NB4 (cell line): ENCODE results near the gene IL20.

Experiments
- CTCF ChIP-seq: IDR thresholded peaks from one replicate; pipeline ENCODE4 v1.5.1; 2012; ENCODE audit warnings: low read depth, low read length
- MAX ChIP-seq: IDR thresholded peaks from 2 replicates; pipeline ENCODE4 v1.6.1; 2011; ENCODE audit warnings: low read depth, low read length
- MYC ChIP-seq: IDR thresholded peaks from 2 replicates; pipeline ENCODE4 v1.6.1; 2011; ENCODE audit warnings: low read depth, low read length
- POLR2A ChIP-seq: IDR thresholded peaks from 2 replicates; pipeline ENCODE4 v1.6.1; 2011; ENCODE audit warnings: mild to moderate bottlenecking; ENCODE audit not compliant: insufficient read length; ENCODE audit errors: extremely low read depth

GRCh38 chr1:206835186-206835585, 30.2 kb upstream of the IL20 start:
- no peak for TF ChIP-seq POLR2A
- no peak for TF ChIP-seq CTCF
- TF ChIP-seq MAX = no peak
- no peak for TF ChIP-seq MYC
